Activated CD8-positive, alpha-beta memory T cell treated with anti-CD3 and anti-CD28 coated beads, Interleukin-2, amount 50 U/mL, for 48 hours (primary cell): Measurements from ENCODE around the gene REC114.

Source experiments
- DNase-seq: peaks from one replicate; pipeline ENCODE4 v3.0.0-alpha.2; 2020

REC114 gene

DNA sequence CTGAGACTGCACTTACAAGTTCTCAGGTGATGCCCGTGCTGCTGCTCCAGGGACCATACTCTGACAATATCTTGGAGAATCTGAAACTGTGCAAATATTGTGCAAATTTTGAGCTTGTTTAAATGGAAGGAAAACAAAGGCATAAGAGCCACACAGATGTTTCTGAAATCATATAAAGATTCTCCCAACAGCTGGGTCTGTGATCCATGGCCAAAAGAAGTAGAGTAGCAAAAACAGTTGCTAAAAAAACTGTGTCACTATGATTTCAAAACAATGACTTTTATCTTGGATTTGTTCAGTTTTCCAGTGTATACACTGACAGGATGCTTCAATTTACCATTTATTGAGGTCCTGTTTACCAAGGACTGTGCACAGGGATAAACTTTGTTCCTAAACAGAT is 164.9 kb downstream of the REC114 start:
- DNase-seq = no peak

GRCh38 chr15:73608475-73608874 is 165.5 kb downstream of the REC114 start:
- no peak for DNase-seq

- DNase-seq = no peak
These were observed 166.0 kb downstream of the REC114 start for GRCh38 chr15:73608941-73609340.
